SK-N-SH (cell line): ENCODE data around the gene TBL1X. TPM values are rescaled to one million over a fixed set of nuclear protein-coding genes. Genes with fewer than 3 reads are reported as not detected.

Source experiments
- CTCF ChIA-PET: fragments of 300-600, 350-600 bp; formaldehyde crosslinking; extraction: SDS; loops from one replicate; lab custom pipeline; 2021; lab: Yijun Ruan, JAX
- POLR2A ChIA-PET: fragments of 350-600 bp; sonication (Branson Sonifier 250); formaldehyde crosslinking; extraction: SDS; loops from one replicate; lab custom pipeline; 2020; ENCODE audit warnings: antibody characterized with exemption, inconsistent platforms; lab: Yijun Ruan, JAX
- DNase-seq: peaks from one replicate; pipeline ENCODE4 v3.0.0; 2012
- H2AFZ ChIP-seq: fragments of 200-600 bp; sonication (generic); 2 replicates; pipeline ENCODE4 v1.8.1; 2016; ENCODE audit warnings: antibody characterized with exemption, mild to moderate bottlenecking, low read depth
- H3F3A ChIP-seq: fragments of 200-600 bp; sonication (generic); replicated peaks from 2 replicates; pipeline ENCODE3; 2016; ENCODE audit warnings: antibody characterized with exemption, mild to moderate bottlenecking; ENCODE audit not compliant: insufficient read depth
- H3K27ac ChIP-seq, 2 experiments: fragments of 200-500 bp in 1 of 2; fragments of 200-600 bp in 1 of 2; sonication (Bioruptor generic) in 1 of 2; sonication (generic), shearing (Covaris generic) in 1 of 2; 2 replicates each; pipeline versions ENCODE4 v1.5.1 to v1.6.1; 2014 to 2016; ENCODE audit warnings: low read depth in 2 of 2, inconsistent platforms in 1 of 2, low read length in 1 of 2, mild to moderate bottlenecking in 1 of 2, mixed read lengths in 1 of 2
- H3K27me3 ChIP-seq: fragments of 200-600 bp; sonication (generic), shearing (Covaris generic); 2 replicates; pipeline ENCODE4 v1.6.1; 2016; ENCODE audit warnings: mixed run types; ENCODE audit not compliant: insufficient read depth
- H3K36me3 ChIP-seq, 2 experiments: fragments of 200-500 bp in 1 of 2; fragments of 200-600 bp in 1 of 2; sonication (Bioruptor generic) in 1 of 2; sonication (generic) in 1 of 2; replicated peaks in 1 of 2; 2 replicates each; pipeline versions ENCODE3 to v1.5.1; 2014 to 2016; ENCODE audit warnings: low read length in 1 of 2, mild to moderate bottlenecking in 1 of 2; ENCODE audit not compliant: insufficient read depth in 2 of 2, control insufficient read depth in 1 of 2
- H3K4me1 ChIP-seq, 2 experiments: fragments of 200-500 bp in 1 of 2; fragments of 200-600 bp in 1 of 2; sonication (Bioruptor generic) in 1 of 2; sonication (generic), shearing (Covaris generic) in 1 of 2; 2 replicates each; pipeline versions ENCODE4 v1.5.1 to v1.6.1; 2014 to 2016; ENCODE audit warnings: low read depth in 1 of 2, low read length in 1 of 2, mixed run types in 1 of 2; ENCODE audit not compliant: insufficient read depth in 2 of 2, control insufficient read depth in 1 of 2
- H3K4me2 ChIP-seq: fragments of 200-600 bp; sonication (generic), shearing (Covaris generic); 2 replicates; pipeline ENCODE4 v1.6.1; 2017; ENCODE audit warnings: mixed run types
- H3K4me3 ChIP-seq, 2 experiments: fragments of 200-500 bp in 1 of 2; fragments of 200-600 bp in 1 of 2; sonication (Bioruptor generic) in 1 of 2; sonication (generic), shearing (Covaris generic) in 1 of 2; 2 replicates each; pipeline versions ENCODE4 v1.5.1 to v1.8.1; 2014 to 2016; ENCODE audit warnings: low read depth in 2 of 2, inconsistent platforms in 1 of 2, low read length in 1 of 2, mild to moderate bottlenecking in 1 of 2, mixed read lengths in 1 of 2, moderate library complexity in 1 of 2
- H3K79me2 ChIP-seq: fragments of 200-600 bp; sonication (generic); 2 replicates; pipeline ENCODE4 v1.8.1; 2017; ENCODE audit warnings: mild to moderate bottlenecking; ENCODE audit not compliant: insufficient read depth
- H3K9ac ChIP-seq: fragments of 200-600 bp; sonication (generic); 2 replicates; pipeline ENCODE4 v1.6.1; 2017; ENCODE audit warnings: mixed run types
- H3K9me2 ChIP-seq: fragments of 200-600 bp; sonication (generic); 2 replicates; pipeline ENCODE4 v1.6.1; 2017; ENCODE audit warnings: mixed run types
- H3K9me3 ChIP-seq: fragments of 200-600 bp; sonication (generic); 2 replicates; pipeline ENCODE4 v1.6.1; 2017; ENCODE audit warnings: mixed run types, mild to moderate bottlenecking, moderate library complexity
- H4K20me1 ChIP-seq: fragments of 200-600 bp; sonication (generic); 2 replicates; pipeline ENCODE4 v1.6.1; 2017; ENCODE audit warnings: mild to moderate bottlenecking, mixed run types; ENCODE audit not compliant: insufficient read depth
- CHD2 ChIP-seq: fragments of 150-350 bp; IDR thresholded peaks from 2 replicates; pipeline ENCODE4 v1.6.1; 2018; ENCODE audit warnings: low read length; ENCODE audit not compliant: partially characterized antibody
- ELF1 ChIP-seq: IDR thresholded peaks from 2 replicates; pipeline ENCODE4 v1.4.0; 2012
- EP300 ChIP-seq, 2 experiments: IDR thresholded peaks; 2 replicates each; pipeline versions ENCODE4 v1.4.0 to v1.6.1; 2012; ENCODE audit warnings: borderline replicate concordance in 1 of 2, low read depth in 1 of 2, low read length in 1 of 2
- FOXJ3 ChIP-seq: sonication (generic); formaldehyde crosslinking; IDR thresholded peaks from 2 replicates; pipeline ENCODE4 v1.5.1; 2020; ENCODE audit warnings: mild to moderate bottlenecking, missing genetic modification reagents
- FOXM1 ChIP-seq: IDR thresholded peaks from 2 replicates; pipeline ENCODE4 v1.4.0; 2012; ENCODE audit warnings: low read depth, mild to moderate bottlenecking
- GABPA ChIP-seq: IDR thresholded peaks from 2 replicates; pipeline ENCODE4 v1.4.0; 2012; ENCODE audit warnings: low read depth, mild to moderate bottlenecking
- IRF3 ChIP-seq: fragments of 150-350 bp; IDR thresholded peaks from 2 replicates; pipeline ENCODE4 v1.6.1; 2016; ENCODE audit warnings: mild to moderate bottlenecking, low read depth, low read length
- MAX ChIP-seq: IDR thresholded peaks from 2 replicates; pipeline ENCODE4 v1.4.0; 2012; ENCODE audit warnings: low read depth
- POLR2AphosphoS5 ChIP-seq: IDR thresholded peaks from 2 replicates; pipeline ENCODE4 v1.6.1; 2012; ENCODE audit warnings: low read depth, low read length
- RAD21 ChIP-seq: IDR thresholded peaks from 2 replicates; pipeline ENCODE4 v1.6.1; 2012; ENCODE audit warnings: mild to moderate bottlenecking, low read length
- RCOR1 ChIP-seq: fragments of 150-350 bp; IDR thresholded peaks from 2 replicates; pipeline ENCODE4 v1.6.1; 2017; ENCODE audit warnings: antibody characterized with exemption, low read length
- RXRA ChIP-seq: IDR thresholded peaks from 2 replicates; pipeline ENCODE4 v1.4.0; 2012; ENCODE audit warnings: low read depth, mild to moderate bottlenecking, borderline replicate concordance
- SIN3A ChIP-seq: IDR thresholded peaks from 2 replicates; pipeline ENCODE4 v1.6.1; 2012; ENCODE audit warnings: low read depth, mild to moderate bottlenecking, low read length, moderate library complexity, borderline replicate concordance
- SMC3 ChIP-seq: IDR thresholded peaks from 2 replicates; pipeline ENCODE4 v1.6.1; 2012; ENCODE audit warnings: low read depth, low read length, improper control_type of control experiment
- TAF1 ChIP-seq: IDR thresholded peaks from 2 replicates; pipeline ENCODE4 v1.6.1; 2012; ENCODE audit warnings: low read depth, mild to moderate bottlenecking, low read length, moderate library complexity, borderline replicate concordance
- TEAD4 ChIP-seq: IDR thresholded peaks from 2 replicates; pipeline ENCODE4 v1.4.0; 2012; ENCODE audit warnings: mild to moderate bottlenecking, borderline replicate concordance; ENCODE audit not compliant: insufficient read depth
- USF1 ChIP-seq: IDR thresholded peaks from 2 replicates; pipeline ENCODE4 v1.4.0; 2012; ENCODE audit warnings: low read depth, borderline replicate concordance
- USF2 ChIP-seq: fragments of 150-350 bp; IDR thresholded peaks from 2 replicates; pipeline ENCODE4 v1.6.1; 2017; ENCODE audit warnings: antibody characterized with exemption, low read length, low read depth, borderline replicate concordance
- YY1 ChIP-seq: IDR thresholded peaks from 2 replicates; pipeline ENCODE4 v1.4.0; 2012; ENCODE audit warnings: low read depth, mild to moderate bottlenecking
- WGBS: methylation state at CpG from one replicate; pipeline ENCODE4 v1.1.6; 2017; ENCODE audit warnings: low lambda C conversion rate; 5-methylcytosine and 5-hydroxymethylcytosine counted together
- polyA plus RNA-seq, 3 experiments: library from polyadenylated mRNA; depleted of rRNA; stranded (reverse); fragments of >200 nt; gene quantifications; 2 replicates each; pipeline ENCODE4 v1.2.3, GENCODE V29; 2012

TBL1X gene
- polyA plus RNA-seq, 1 of the 3 experiments (the other 2 are of a cell fraction) = 10.6 TPM

- ChIA-PET CTCF (no interaction called here), POLR2A (no interaction called here)
- Histone ChIP-seq H3K9me2 (no peaks in the 10 kb centered on the region), H3K9ac (no peak overlapping the region), H3K9me3 (no peaks in the 10 kb centered on the region), H3K79me2 (peaks cover 4% of the 10 kb centered on the region; the same call in 1 of the 2 replicates), H4K20me1 (no peaks in the 10 kb centered on the region), H3K4me1 (peaks cover 2 to 4% of the 10 kb centered on the region in 2 experiments; a peak in 1 of 4 replicates), H3K4me2 (no peak overlapping the region), H3F3A (peaks cover 5% of the 10 kb centered on the region), H3K36me3 (no peaks in the 10 kb centered on the region), H2AFZ (no peak overlapping the region), H3K4me3 (no peak overlapping the region), H3K27ac (no peak overlapping the region), H3K27me3 (no peaks in the 10 kb centered on the region; the same call in 1 of the 2 replicates)
- TF ChIP-seq POLR2AphosphoS5 = no peak
- no peak for TF ChIP-seq RXRA
- no peak for TF ChIP-seq FOXM1
- no peak for TF ChIP-seq EP300 (IDR thresholded peaks at IDR 0.05; ENCODE audit: borderline replicate concordance in 1 of 2, low read depth in 1 of 2, low read length in 1 of 2)
- TF ChIP-seq SMC3 = no peak
- no peak for TF ChIP-seq GABPA
- TF ChIP-seq TAF1 = no peak
- no peak for TF ChIP-seq MAX
- TF ChIP-seq CHD2 = no peak
- WGBS = 44% methylated on average over 6 of the region's 9 CpGs
- DNase-seq = no peak
Measured at GRCh38 chrX:9560219-9560618, 95.4 kb downstream of the TBL1X start.

- Histone ChIP-seq H3K9me2 (no peaks in the 10 kb centered on the region), H3K4me2 (no peak overlapping the region)
Measured at GRCh38 chrX:9561199-9561598, 96.3 kb downstream of the TBL1X start.

GRCh38 chrX:9562851-9563250 is 98.0 kb downstream of the TBL1X start:
- ChIA-PET POLR2A (no interaction called here), CTCF (interaction anchor here (1.0 kb wide), 1 partner anchor 94 kb away, joined by 3 read pairs; no protein-coding TSS in a partner anchor)
- H3K4me2 ChIP-seq = 0 out of 2 replicates have a peak overlapping the region, but pooled peaks have one; percentile 12
- no peak overlapping the region for H2AFZ ChIP-seq
- H3K4me1 ChIP-seq = peaks cover 2 to 4% of the 10 kb centered on the region in 2 experiments; a peak in 2 of 4 replicates
- DNase-seq = no peak
- H3K27me3 ChIP-seq = no peaks in the 10 kb centered on the region; the same call in 1 of the 2 replicates
- no peak overlapping the region for H3K4me3 ChIP-seq
- no peaks in the 10 kb centered on the region for H3K36me3 ChIP-seq
- H3K9me3 ChIP-seq = no peaks in the 10 kb centered on the region
- H3K27ac ChIP-seq = peak overlapping the region; percentile 2 to 47; a peak in 1 of 4 replicates
- H4K20me1 ChIP-seq = peaks cover 4% of the 10 kb centered on the region; the same call in 1 of the 2 replicates
- WGBS = 5% methylated on average over 8 of the region's 8 CpGs
- H3F3A ChIP-seq = peaks cover 10% of the 10 kb centered on the region
- H3K9me2 ChIP-seq = no peaks in the 10 kb centered on the region
- H3K9ac ChIP-seq = no peak overlapping the region
- peaks cover 9% of the 10 kb centered on the region; the same call in 1 of the 2 replicates for H3K79me2 ChIP-seq
- no peak for TF ChIP-seq IRF3
- TF ChIP-seq USF2 = no peak
- no peak for TF ChIP-seq YY1
- no peak for TF ChIP-seq SMC3
- TF ChIP-seq GABPA = no peak
- no peak for TF ChIP-seq USF1
- no peak for TF ChIP-seq RAD21
- no peak for TF ChIP-seq CHD2
- no peak for TF ChIP-seq ELF1
- TF ChIP-seq TEAD4 = peak; percentile 77

More at GRCh38 chrX:9561199-9561598, 96.3 kb downstream of the TBL1X start:
- POLR2A ChIA-PET = no interaction called here
- no peak for TF ChIP-seq SIN3A
- TF ChIP-seq CHD2 = no peak
- TF ChIP-seq FOXJ3 (CRISPR knock-in tag) = no peak
- TF ChIP-seq TAF1 = no peak
- TF ChIP-seq RCOR1 = no peak
- TF ChIP-seq, all 33 proteins: peak for 0
- H3F3A ChIP-seq = peaks cover 5% of the 10 kb centered on the region
- DNase-seq = no peak
- H3K27me3 ChIP-seq = no peaks in the 10 kb centered on the region; the same call in 1 of the 2 replicates
- CTCF ChIA-PET = no interaction called here
- H3K36me3 ChIP-seq = no peaks in the 10 kb centered on the region
- H3K4me3 ChIP-seq = no peak overlapping the region
- no peaks in the 10 kb centered on the region for H3K9me3 ChIP-seq
- 66% methylated on average over 5 of the region's 5 CpGs for WGBS
- H3K79me2 ChIP-seq = peaks cover 4% of the 10 kb centered on the region; the same call in 1 of the 2 replicates
- no peak overlapping the region for H2AFZ ChIP-seq
- no peak overlapping the region for H3K9ac ChIP-seq
- no peaks in the 10 kb centered on the region for H4K20me1 ChIP-seq
- no peak overlapping the region for H3K27ac ChIP-seq
- peaks cover 2 to 4% of the 10 kb centered on the region in 2 experiments; a peak in 2 of 4 replicates for H3K4me1 ChIP-seq
